ENCODE results near the gene TMEM255A.
"Not testable (repeated sequence)": the region's sequence is repeated elsewhere in the genome, so short reads cannot be mapped to it uniquely, and the experiment has no call there.

The TMEM255A gene

GRCh38 chrX:120310861-120311726 is at the start of gene TMEM255A:
TSS of gene TMEM255A (minus strand) at chrX:120311461. CDS start at chrX:120311309, 152 bp downstream.
- Histone ChIP-seq H3K4me3 (ENCODE audit: low read depth in 1 of 2, low read length in 2 of 2) (peak within 1 kb of the TSS; percentile 39 to 58), H3K27me3 (ENCODE audit: low read depth, low read length) (peaks cover 8% of the 10 kb centered on the region), H3K4me1 (ENCODE audit: control insufficient read depth in 1 of 2, insufficient read depth in 2 of 2, low read length in 2 of 2) (peaks cover 0 to 11% of the 10 kb centered on the region in 2 donors), H3K9me3 (ENCODE audit: control insufficient read depth in 1 of 2, low read length in 2 of 2) (no peaks in the 10 kb centered on the region), H3K27ac (ENCODE audit: low read length) (no peak within 1 kb of the TSS), H3K36me3 (ENCODE audit: control insufficient read depth in 1 of 2, insufficient read depth in 2 of 2, low read length in 2 of 2) (no peaks in the 10 kb centered on the region)

- Histone ChIP-seq H3K4me1 (ENCODE audit: control insufficient read depth in 1 of 2, insufficient read depth in 2 of 2, low read length in 2 of 2) (no peaks in the 10 kb centered on the region), H3K4me3 (ENCODE audit: low read depth in 1 of 2, low read length in 2 of 2) (no peak overlapping the region), H3K27me3 (ENCODE audit: low read depth, low read length) (no peaks in the 10 kb centered on the region), H3K36me3 (ENCODE audit: control insufficient read depth in 1 of 2, insufficient read depth in 2 of 2, low read length in 2 of 2) (no peaks in the 10 kb centered on the region), H3K9me3 (ENCODE audit: control insufficient read depth in 1 of 2, low read length in 2 of 2) (no peaks in the 10 kb centered on the region), H3K27ac (ENCODE audit: low read length) (no peak overlapping the region)
Observed at GRCh38 chrX:120358737-120359456, 47.6 kb upstream of the TMEM255A start.

- no peaks in the 10 kb centered on the region for H3K36me3 ChIP-seq (ENCODE audit: control insufficient read depth in 1 of 2, insufficient read depth in 2 of 2, low read length in 2 of 2)
- no peaks in the 10 kb centered on the region for H3K27me3 ChIP-seq (ENCODE audit: low read depth, low read length)
- no peak overlapping the region for H3K27ac ChIP-seq (ENCODE audit: low read length)
- no peak overlapping the region for H3K4me3 ChIP-seq (ENCODE audit: low read depth in 1 of 2, low read length in 2 of 2)
- H3K9me3 ChIP-seq (ENCODE audit: control insufficient read depth in 1 of 2, low read length in 2 of 2): no peaks in the 10 kb centered on the region
- H3K4me1 ChIP-seq (ENCODE audit: control insufficient read depth in 1 of 2, insufficient read depth in 2 of 2, low read length in 2 of 2): no peaks in the 10 kb centered on the region
Observed at GRCh38 chrX:120357186-120357585, 45.9 kb upstream of the TMEM255A start.

GRCh38 chrX:120356084-120356483 is 44.8 kb upstream of the TMEM255A start:
- H3K36me3 ChIP-seq (ENCODE audit: control insufficient read depth in 1 of 2, insufficient read depth in 2 of 2, low read length in 2 of 2): no peaks in the 10 kb centered on the region
- H3K4me3 ChIP-seq (ENCODE audit: low read depth in 1 of 2, low read length in 2 of 2): no peak overlapping the region
- no peaks in the 10 kb centered on the region for H3K4me1 ChIP-seq (ENCODE audit: control insufficient read depth in 1 of 2, insufficient read depth in 2 of 2, low read length in 2 of 2)
- H3K9me3 ChIP-seq (ENCODE audit: control insufficient read depth in 1 of 2, low read length in 2 of 2): no peaks in the 10 kb centered on the region
- no peak overlapping the region for H3K27ac ChIP-seq (ENCODE audit: low read length)
- no peaks in the 10 kb centered on the region for H3K27me3 ChIP-seq (ENCODE audit: low read depth, low read length)

- H3K4me1 ChIP-seq (ENCODE audit: control insufficient read depth in 1 of 2, insufficient read depth in 2 of 2, low read length in 2 of 2): no peaks in the 10 kb centered on the region
- H3K27me3 ChIP-seq (ENCODE audit: low read depth, low read length): no peaks in the 10 kb centered on the region
- H3K27ac ChIP-seq (ENCODE audit: low read length): no peak overlapping the region
- no peak overlapping the region for H3K4me3 ChIP-seq (ENCODE audit: low read depth in 1 of 2, low read length in 2 of 2)
- no peaks in the 10 kb centered on the region for H3K9me3 ChIP-seq (ENCODE audit: control insufficient read depth in 1 of 2, low read length in 2 of 2)
- H3K36me3 ChIP-seq (ENCODE audit: control insufficient read depth in 1 of 2, insufficient read depth in 2 of 2, low read length in 2 of 2): no peaks in the 10 kb centered on the region
Observed at GRCh38 chrX:120350450-120351138, 39.3 kb upstream of the TMEM255A start.

- not testable (repeated sequence) for H3K9me3 ChIP-seq (ENCODE audit: control insufficient read depth in 1 of 2, low read length in 2 of 2); H3K27ac ChIP-seq (ENCODE audit: low read length); H3K4me3 ChIP-seq (ENCODE audit: low read depth in 1 of 2, low read length in 2 of 2)
Observed at GRCh38 chrX:120344566-120344965, 33.3 kb upstream of the TMEM255A start.

GRCh38 chrX:120336899-120337298 is 25.6 kb upstream of the TMEM255A start:
- Histone ChIP-seq H3K9me3 (ENCODE audit: control insufficient read depth in 1 of 2, low read length in 2 of 2) (peaks cover 7 to 10% of the 10 kb centered on the region in 2 donors), H3K4me3 (ENCODE audit: low read depth in 1 of 2, low read length in 2 of 2) (no peak overlapping the region)

More at GRCh38 chrX:120344566-120344965, 33.3 kb upstream of the TMEM255A start:
- not testable (repeated sequence) for H3K36me3 ChIP-seq (ENCODE audit: control insufficient read depth in 1 of 2, insufficient read depth in 2 of 2, low read length in 2 of 2); H3K4me1 ChIP-seq (ENCODE audit: control insufficient read depth in 1 of 2, insufficient read depth in 2 of 2, low read length in 2 of 2); H3K27me3 ChIP-seq (ENCODE audit: low read depth, low read length)

GRCh38 chrX:120335289-120335688 is 24.0 kb upstream of the TMEM255A start:
- Histone ChIP-seq H3K27me3 (ENCODE audit: low read depth, low read length) (no peaks in the 10 kb centered on the region), H3K4me3 (ENCODE audit: low read depth in 1 of 2, low read length in 2 of 2) (no peak overlapping the region), H3K9me3 (ENCODE audit: control insufficient read depth in 1 of 2, low read length in 2 of 2) (peaks cover 7 to 10% of the 10 kb centered on the region in 2 donors), H3K4me1 (ENCODE audit: control insufficient read depth in 1 of 2, insufficient read depth in 2 of 2, low read length in 2 of 2) (no peaks in the 10 kb centered on the region), H3K36me3 (ENCODE audit: control insufficient read depth in 1 of 2, insufficient read depth in 2 of 2, low read length in 2 of 2) (no peaks in the 10 kb centered on the region), H3K27ac (ENCODE audit: low read length) (no peak overlapping the region)

More at GRCh38 chrX:120336899-120337298, 25.6 kb upstream of the TMEM255A start:
- no peaks in the 10 kb centered on the region for H3K27me3 ChIP-seq (ENCODE audit: low read depth, low read length)
- no peaks in the 10 kb centered on the region for H3K4me1 ChIP-seq (ENCODE audit: control insufficient read depth in 1 of 2, insufficient read depth in 2 of 2, low read length in 2 of 2)
- no peak overlapping the region for H3K27ac ChIP-seq (ENCODE audit: low read length)
- H3K36me3 ChIP-seq (ENCODE audit: control insufficient read depth in 1 of 2, insufficient read depth in 2 of 2, low read length in 2 of 2): no peaks in the 10 kb centered on the region

- no peak overlapping the region for H3K27ac ChIP-seq (ENCODE audit: low read length)
- no peaks in the 10 kb centered on the region for H3K27me3 ChIP-seq (ENCODE audit: low read depth, low read length)
- H3K36me3 ChIP-seq (ENCODE audit: control insufficient read depth in 1 of 2, insufficient read depth in 2 of 2, low read length in 2 of 2): no peaks in the 10 kb centered on the region
- no peak overlapping the region for H3K4me3 ChIP-seq (ENCODE audit: low read depth in 1 of 2, low read length in 2 of 2)
- H3K4me1 ChIP-seq (ENCODE audit: control insufficient read depth in 1 of 2, insufficient read depth in 2 of 2, low read length in 2 of 2): no peaks in the 10 kb centered on the region
- peaks cover 7 to 10% of the 10 kb centered on the region in 2 donors for H3K9me3 ChIP-seq (ENCODE audit: control insufficient read depth in 1 of 2, low read length in 2 of 2)
Observed at GRCh38 chrX:120334603-120335002, 23.3 kb upstream of the TMEM255A start.

- Histone ChIP-seq H3K36me3 (ENCODE audit: control insufficient read depth in 1 of 2, insufficient read depth in 2 of 2, low read length in 2 of 2) (no peaks in the 10 kb centered on the region), H3K4me3 (ENCODE audit: low read depth in 1 of 2, low read length in 2 of 2) (no peak overlapping the region), H3K4me1 (ENCODE audit: control insufficient read depth in 1 of 2, insufficient read depth in 2 of 2, low read length in 2 of 2) (no peaks in the 10 kb centered on the region), H3K27me3 (ENCODE audit: low read depth, low read length) (no peaks in the 10 kb centered on the region), H3K27ac (ENCODE audit: low read length) (no peak overlapping the region), H3K9me3 (ENCODE audit: control insufficient read depth in 1 of 2, low read length in 2 of 2) (peaks cover 7 to 8% of the 10 kb centered on the region in 2 donors)
Observed at GRCh38 chrX:120334151-120334550, 22.9 kb upstream of the TMEM255A start.

GRCh38 chrX:120332394-120332793 is 21.1 kb upstream of the TMEM255A start:
- Histone ChIP-seq H3K36me3 (ENCODE audit: control insufficient read depth in 1 of 2, insufficient read depth in 2 of 2, low read length in 2 of 2) (no peaks in the 10 kb centered on the region), H3K27me3 (ENCODE audit: low read depth, low read length) (no peaks in the 10 kb centered on the region), H3K4me1 (ENCODE audit: control insufficient read depth in 1 of 2, insufficient read depth in 2 of 2, low read length in 2 of 2) (no peaks in the 10 kb centered on the region), H3K9me3 (ENCODE audit: control insufficient read depth in 1 of 2, low read length in 2 of 2) (peaks cover 7 to 8% of the 10 kb centered on the region in 2 donors), H3K4me3 (ENCODE audit: low read depth in 1 of 2, low read length in 2 of 2) (no peak overlapping the region), H3K27ac (ENCODE audit: low read length) (no peak overlapping the region)

Data from muscle layer of duodenum (tissue), 2 donors.